OCI-LY3 (cell line): Measurements from ENCODE around the gene FRK.
"Not testable (repeated sequence)": the region's sequence is repeated elsewhere in the genome, so short reads cannot be mapped to it uniquely, and the experiment has no call there.

Source experiments
- H2AFZ ChIP-seq: fragments of 200-600, 300-600 bp; shearing (Covaris generic); 2 replicates; pipeline ENCODE4 v1.6.0; 2014; ENCODE audit warnings: antibody characterized with exemption, low read depth, low read length
- H3K27ac ChIP-seq: fragments of 200-600, 300-600 bp; sonication (generic); 2 replicates; pipeline ENCODE4 v1.5.1; 2014; ENCODE audit warnings: mild to moderate bottlenecking, low read length, moderate library complexity, mixed read lengths
- H3K27me3 ChIP-seq: fragments of 200-600, 300-600 bp; sonication (generic); 2 replicates; pipeline ENCODE4 v1.6.1; 2014; ENCODE audit warnings: low read depth, low read length, mixed read lengths
- H3K36me3 ChIP-seq: fragments of 200-600, 300-600 bp; sonication (generic); replicated peaks from 2 replicates; pipeline ENCODE3; 2014; ENCODE audit warnings: low read depth, low read length, mixed read lengths
- H3K4me1 ChIP-seq: fragments of 300-600, 200-600 bp; sonication (generic); 2 replicates; pipeline ENCODE4 v1.6.1; 2014; ENCODE audit warnings: low read length, mixed read lengths
- H3K4me2 ChIP-seq: fragments of 200-600, 300-600 bp; sonication (generic); 2 replicates; pipeline ENCODE4 v1.6.1; 2014; ENCODE audit warnings: low read length, mixed read lengths
- H3K4me3 ChIP-seq: fragments of 300-600, 200-600 bp; sonication (generic); 2 replicates; pipeline ENCODE4 v1.5.1; 2014; ENCODE audit warnings: antibody characterized with exemption, mild to moderate bottlenecking, low read length, moderate library complexity
- H3K79me2 ChIP-seq: fragments of 300-600, 200-600 bp; shearing (Covaris generic); 2 replicates; pipeline ENCODE4 v1.6.1; 2014; ENCODE audit warnings: mild to moderate bottlenecking, low read length, mixed read lengths
- H3K9ac ChIP-seq: fragments of 300-600, 200-600 bp; shearing (Covaris generic); 2 replicates; pipeline ENCODE4 v1.6.0; 2014; ENCODE audit warnings: mild to moderate bottlenecking, low read length, moderate library complexity
- H3K9me3 ChIP-seq: fragments of 200-600, 300-600 bp; shearing (Covaris generic); 2 replicates; pipeline ENCODE4 v1.6.1; 2014; ENCODE audit warnings: low read length, mixed read lengths; ENCODE audit not compliant: insufficient read depth
- H4K20me1 ChIP-seq: fragments of 200-600, 300-600 bp; sonication (generic); 2 replicates; pipeline ENCODE4 v1.6.1; 2016; ENCODE audit warnings: low read length, mixed read lengths; ENCODE audit not compliant: insufficient read depth
- EZH2phosphoT487 ChIP-seq: fragments of 200-600 bp; shearing (Covaris generic); IDR thresholded peaks from 2 replicates; pipeline ENCODE4 v1.6.1; 2018; ENCODE audit warnings: antibody characterized with exemption, mixed run types, low read depth
- TF ChIP-seq, protein P1 (sequence below): fragments of 200-600, 300-600 bp; sonication (generic); IDR thresholded peaks from 2 replicates; pipeline ENCODE4 v1.5.1; 2014; ENCODE audit warnings: antibody characterized with exemption, low read length, low read depth

FRK gene

GRCh38 chr6:115935361-115935760, 125.3 kb downstream of the FRK start:
- Histone ChIP-seq H3K4me3 (no peak overlapping the region), H3K9ac (no peak overlapping the region), H3K36me3 (peaks cover 10% of the 10 kb centered on the region), H3K27ac (no peak overlapping the region), H3K4me1 (peaks cover 7% of the 10 kb centered on the region), H3K27me3 (no peaks in the 10 kb centered on the region), H4K20me1 (no peaks in the 10 kb centered on the region), H3K4me2 (no peak overlapping the region), H2AFZ (no peak overlapping the region), H3K9me3 (no peaks in the 10 kb centered on the region), H3K79me2 (no peaks in the 10 kb centered on the region)
- TF ChIP-seq, protein P1, sequence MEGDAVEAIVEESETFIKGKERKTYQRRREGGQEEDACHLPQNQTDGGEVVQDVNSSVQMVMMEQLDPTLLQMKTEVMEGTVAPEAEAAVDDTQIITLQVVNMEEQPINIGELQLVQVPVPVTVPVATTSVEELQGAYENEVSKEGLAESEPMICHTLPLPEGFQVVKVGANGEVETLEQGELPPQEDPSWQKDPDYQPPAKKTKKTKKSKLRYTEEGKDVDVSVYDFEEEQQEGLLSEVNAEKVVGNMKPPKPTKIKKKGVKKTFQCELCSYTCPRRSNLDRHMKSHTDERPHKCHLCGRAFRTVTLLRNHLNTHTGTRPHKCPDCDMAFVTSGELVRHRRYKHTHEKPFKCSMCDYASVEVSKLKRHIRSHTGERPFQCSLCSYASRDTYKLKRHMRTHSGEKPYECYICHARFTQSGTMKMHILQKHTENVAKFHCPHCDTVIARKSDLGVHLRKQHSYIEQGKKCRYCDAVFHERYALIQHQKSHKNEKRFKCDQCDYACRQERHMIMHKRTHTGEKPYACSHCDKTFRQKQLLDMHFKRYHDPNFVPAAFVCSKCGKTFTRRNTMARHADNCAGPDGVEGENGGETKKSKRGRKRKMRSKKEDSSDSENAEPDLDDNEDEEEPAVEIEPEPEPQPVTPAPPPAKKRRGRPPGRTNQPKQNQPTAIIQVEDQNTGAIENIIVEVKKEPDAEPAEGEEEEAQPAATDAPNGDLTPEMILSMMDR, result no peak
- no peak for TF ChIP-seq EZH2phosphoT487

DNA sequence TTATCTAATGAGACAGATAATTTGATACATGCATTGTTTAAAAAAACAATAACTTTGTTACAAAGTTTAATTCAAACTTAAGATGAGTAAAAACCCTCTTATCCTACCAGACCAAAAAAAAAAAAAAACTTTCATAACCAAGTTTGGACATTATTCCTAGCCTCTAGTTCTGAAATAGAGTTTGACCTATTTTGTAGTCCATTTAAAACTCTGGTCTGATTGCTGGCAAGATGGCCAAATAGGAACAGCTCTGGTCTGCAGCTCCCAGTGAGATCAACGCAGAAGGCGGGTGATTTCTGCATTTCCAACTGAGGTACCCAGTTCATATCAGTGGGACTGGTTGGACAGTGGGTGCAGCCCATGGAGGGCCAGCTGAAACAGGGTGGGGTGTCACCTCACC, 125.9 kb downstream of the FRK start:
- Histone ChIP-seq H3K4me3 (no peak overlapping the region), H3K36me3 (peaks cover 13% of the 10 kb centered on the region), H3K79me2 (no peaks in the 10 kb centered on the region), H3K4me1 (peaks cover 7% of the 10 kb centered on the region), H3K27ac (no peak overlapping the region), H3K9ac (no peak overlapping the region), H3K9me3 (no peaks in the 10 kb centered on the region), H2AFZ (no peak overlapping the region), H4K20me1 (no peaks in the 10 kb centered on the region), H3K27me3 (no peaks in the 10 kb centered on the region), H3K4me2 (no peak overlapping the region)
- TF ChIP-seq, protein P1, result no peak
- no peak for TF ChIP-seq EZH2phosphoT487

- Histone ChIP-seq H3K4me1 (peaks cover 7% of the 10 kb centered on the region), H3K27me3 (no peaks in the 10 kb centered on the region), H3K4me2 (no peak overlapping the region), H3K4me3 (no peak overlapping the region), H4K20me1 (no peaks in the 10 kb centered on the region), H3K36me3 (peaks cover 13% of the 10 kb centered on the region), H3K79me2 (no peaks in the 10 kb centered on the region), H2AFZ (no peak overlapping the region), H3K27ac (no peak overlapping the region), H3K9ac (no peak overlapping the region), H3K9me3 (no peaks in the 10 kb centered on the region)
- no peak for TF ChIP-seq EZH2phosphoT487
- TF ChIP-seq, protein P1, result no peak
Measured at GRCh38 chr6:115934145-115934544, 126.5 kb downstream of the FRK start.

- H3K4me3 ChIP-seq, result no peak overlapping the region
- no peaks in the 10 kb centered on the region for H3K27me3 ChIP-seq
- no peak overlapping the region for H3K27ac ChIP-seq
- no peak overlapping the region for H3K9ac ChIP-seq
- no peaks in the 10 kb centered on the region for H4K20me1 ChIP-seq
- H2AFZ ChIP-seq, result no peak overlapping the region
- H3K79me2 ChIP-seq, result no peaks in the 10 kb centered on the region
- no peaks in the 10 kb centered on the region for H3K9me3 ChIP-seq
- peaks cover 13% of the 10 kb centered on the region for H3K36me3 ChIP-seq
- peaks cover 7% of the 10 kb centered on the region for H3K4me1 ChIP-seq
- no peak for TF ChIP-seq EZH2phosphoT487
- TF ChIP-seq, protein P1, result no peak
- H3K4me2 ChIP-seq, result no peak overlapping the region
Measured at GRCh38 chr6:115932481-115932880, 128.2 kb downstream of the FRK start.

GRCh38 chr6:115928000-115928399, 132.7 kb downstream of the FRK start:
- H3K9me3 ChIP-seq, H3K4me2 ChIP-seq, H3K79me2 ChIP-seq, H4K20me1 ChIP-seq, H3K27me3 ChIP-seq, H3K27ac ChIP-seq, H3K4me3 ChIP-seq, H3K4me1 ChIP-seq, H3K9ac ChIP-seq, H2AFZ ChIP-seq: not testable (repeated sequence)
- H3K36me3 ChIP-seq, result peaks cover 13% of the 10 kb centered on the region
